OCI-LY7 (cell line): ENCODE data around the gene SLC2A13. TPM values are rescaled to one million over a fixed set of nuclear protein-coding genes. Genes with fewer than 3 reads are reported as not detected.

Experiments
- BruUV-seq: library from RNA; stranded (reverse); fragments of 400-500 nt; replicated peaks from 2 replicates; lab custom pipeline; 2021; lab: Mats Ljungman, UMichigan
- CTCF ChIA-PET: fragments of 300-600 bp; sonication (Branson Sonifier 250); formaldehyde crosslinking; loops from one replicate; lab custom pipeline; 2022; ENCODE audit warnings: antibody characterized with exemption; ENCODE audit not compliant: unreplicated experiment; lab: Charles Lee
- POLR2A ChIA-PET: fragments of 300-600 bp; sonication (Branson Sonifier 250); formaldehyde crosslinking; loops from one replicate; lab custom pipeline; 2022; ENCODE audit warnings: antibody characterized with exemption; lab: Charles Lee
- DNase-seq: peaks from one replicate; pipeline ENCODE4 v3.0.0-alpha.2; 2015; ENCODE audit warnings: low spot score
- H2AFZ ChIP-seq: fragments of 200-600 bp; sonication (generic), shearing (Covaris generic); 2 replicates; pipeline ENCODE4 v1.6.1; 2014; ENCODE audit warnings: mild to moderate bottlenecking, antibody characterized with exemption, low read length, moderate library complexity
- H3K27ac ChIP-seq: fragments of 200-600 bp; sonication (generic); 2 replicates; pipeline ENCODE4 v1.5.1; 2014; ENCODE audit warnings: mixed run types, low read depth, mild to moderate bottlenecking, moderate library complexity, low read length, inconsistent platforms; ENCODE audit not compliant: poor library complexity, severe bottlenecking
- H3K36me3 ChIP-seq: fragments of 200-600 bp; sonication (generic); 2 replicates; pipeline ENCODE4 v1.6.1; 2014; ENCODE audit warnings: mild to moderate bottlenecking, antibody characterized with exemption, low read length, moderate library complexity, mixed read lengths; ENCODE audit not compliant: insufficient read depth
- H3K4me1 ChIP-seq: fragments of 200-600 bp; sonication (generic); 2 replicates; pipeline ENCODE4 v1.5.1; 2014; ENCODE audit warnings: mild to moderate bottlenecking, low read length; ENCODE audit not compliant: insufficient read depth, poor library complexity, severe bottlenecking
- H3K4me2 ChIP-seq: fragments of 200-600 bp; sonication (generic); 2 replicates; pipeline ENCODE4 v1.6.1; 2014; ENCODE audit warnings: mild to moderate bottlenecking, low read length
- H3K4me3 ChIP-seq: fragments of 200-600 bp; sonication (generic); 2 replicates; pipeline ENCODE4 v1.5.1; 2014; ENCODE audit warnings: mild to moderate bottlenecking, low read depth, low read length; ENCODE audit not compliant: poor library complexity, severe bottlenecking
- H3K79me2 ChIP-seq: fragments of 200-600 bp; sonication (generic); 2 replicates; pipeline ENCODE4 v1.6.1; 2016; ENCODE audit warnings: low read depth, mild to moderate bottlenecking, low read length, moderate library complexity, mixed read lengths; ENCODE audit not compliant: insufficient read depth
- H3K9me2 ChIP-seq: fragments of 200-600 bp; sonication (generic); 2 replicates; pipeline ENCODE4 v1.6.1; 2016; ENCODE audit warnings: mild to moderate bottlenecking, low read length, mixed read lengths; ENCODE audit not compliant: insufficient read depth
- H3K9me3 ChIP-seq: fragments of 200-600 bp; sonication (generic); 2 replicates; pipeline ENCODE4 v1.6.1; 2014; ENCODE audit warnings: mild to moderate bottlenecking, mixed run types, low read length, mixed read lengths
- H4K20me1 ChIP-seq: fragments of 200-600 bp; sonication (generic); 2 replicates; pipeline ENCODE4 v1.6.1; 2014; ENCODE audit warnings: mild to moderate bottlenecking, antibody characterized with exemption, low read length, moderate library complexity, mixed read lengths; ENCODE audit not compliant: insufficient read depth
- EZH2phosphoT487 ChIP-seq: fragments of 200-600 bp; sonication (generic); IDR thresholded peaks from 2 replicates; pipeline ENCODE4 v1.6.1; 2018; ENCODE audit warnings: low read depth, borderline replicate concordance, mild to moderate bottlenecking, mixed run types, antibody characterized with exemption, low read length, moderate library complexity, mixed read lengths
- intact Hi-C: fragments of 100-400 bp; cut with micrococcal nuclease; formaldehyde crosslinking; loops from one replicate; pipeline ENCODE4 v1.10.0; 2022; ENCODE audit not compliant: unreplicated experiment
- total RNA-seq, 2 experiments: library from RNA; depleted of rRNA in 1 of 2; stranded (reverse); fragments of >200 nt in 1 of 2; shearing (Covaris generic) in 1 of 2; gene quantifications; 2 replicates each; pipeline ENCODE4 v1.2.3, GENCODE V29; 2014 to 2022
- TF ChIP-seq, protein P1 (sequence below): fragments of 200-600 bp; sonication (generic); conservative IDR thresholded peaks from 2 replicates; pipeline ENCODE4 v1.5.1; 2014; ENCODE audit warnings: mild to moderate bottlenecking, antibody characterized with exemption, low read length, moderate library complexity, mixed read lengths

SLC2A13 gene
- total RNA-seq, 2 experiments from 2014 or later: 12.4 to 16.5 TPM

DNA sequence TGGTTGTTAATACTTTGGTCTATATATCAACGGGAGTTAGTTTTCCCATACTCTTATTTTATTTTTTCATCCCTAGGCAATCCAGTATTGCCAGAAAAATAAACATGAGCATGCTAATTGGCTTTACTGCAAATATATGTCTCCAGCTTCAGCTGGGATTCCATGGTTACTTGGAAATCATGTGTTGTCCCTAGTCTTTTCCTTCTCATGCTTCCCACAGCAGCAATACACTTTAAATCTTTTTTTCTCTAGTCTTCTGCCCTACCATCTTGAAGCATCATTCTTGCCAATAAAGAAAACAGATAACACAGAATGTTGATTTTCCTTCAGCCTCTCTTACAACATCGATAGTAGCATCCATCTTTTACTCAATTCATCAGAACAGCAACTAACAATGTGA is 60.2 kb downstream of the SLC2A13 start:
- Histone ChIP-seq H3K4me2 (no peak overlapping the region), H3K79me2 (no peaks in the 10 kb centered on the region), H2AFZ (no peak overlapping the region), H3K36me3 (peaks cover 7% of the 10 kb centered on the region; the same call in 1 of the 2 replicates), H3K4me1 (peaks cover 51% of the 10 kb centered on the region), H3K27ac (no peak overlapping the region), H3K9me2 (no peaks in the 10 kb centered on the region), H3K9me3 (no peaks in the 10 kb centered on the region), H4K20me1 (no peaks in the 10 kb centered on the region), H3K4me3 (no peak overlapping the region)
- intact Hi-C loops: loop anchor here (5.0 kb wide), 1 partner anchor 182 kb away; no protein-coding TSS in a partner anchor
- BruUV-seq: no TSS peak
- ChIA-PET CTCF (no interaction called here), POLR2A (interaction anchor here (0.6 kb wide), 1 partner anchor 16 kb away, joined by 3 read pairs; no protein-coding TSS in a partner anchor)
- no peak for TF ChIP-seq EZH2phosphoT487
- TF ChIP-seq, protein P1, sequence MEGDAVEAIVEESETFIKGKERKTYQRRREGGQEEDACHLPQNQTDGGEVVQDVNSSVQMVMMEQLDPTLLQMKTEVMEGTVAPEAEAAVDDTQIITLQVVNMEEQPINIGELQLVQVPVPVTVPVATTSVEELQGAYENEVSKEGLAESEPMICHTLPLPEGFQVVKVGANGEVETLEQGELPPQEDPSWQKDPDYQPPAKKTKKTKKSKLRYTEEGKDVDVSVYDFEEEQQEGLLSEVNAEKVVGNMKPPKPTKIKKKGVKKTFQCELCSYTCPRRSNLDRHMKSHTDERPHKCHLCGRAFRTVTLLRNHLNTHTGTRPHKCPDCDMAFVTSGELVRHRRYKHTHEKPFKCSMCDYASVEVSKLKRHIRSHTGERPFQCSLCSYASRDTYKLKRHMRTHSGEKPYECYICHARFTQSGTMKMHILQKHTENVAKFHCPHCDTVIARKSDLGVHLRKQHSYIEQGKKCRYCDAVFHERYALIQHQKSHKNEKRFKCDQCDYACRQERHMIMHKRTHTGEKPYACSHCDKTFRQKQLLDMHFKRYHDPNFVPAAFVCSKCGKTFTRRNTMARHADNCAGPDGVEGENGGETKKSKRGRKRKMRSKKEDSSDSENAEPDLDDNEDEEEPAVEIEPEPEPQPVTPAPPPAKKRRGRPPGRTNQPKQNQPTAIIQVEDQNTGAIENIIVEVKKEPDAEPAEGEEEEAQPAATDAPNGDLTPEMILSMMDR: no peak
- no peak for DNase-seq

DNA sequence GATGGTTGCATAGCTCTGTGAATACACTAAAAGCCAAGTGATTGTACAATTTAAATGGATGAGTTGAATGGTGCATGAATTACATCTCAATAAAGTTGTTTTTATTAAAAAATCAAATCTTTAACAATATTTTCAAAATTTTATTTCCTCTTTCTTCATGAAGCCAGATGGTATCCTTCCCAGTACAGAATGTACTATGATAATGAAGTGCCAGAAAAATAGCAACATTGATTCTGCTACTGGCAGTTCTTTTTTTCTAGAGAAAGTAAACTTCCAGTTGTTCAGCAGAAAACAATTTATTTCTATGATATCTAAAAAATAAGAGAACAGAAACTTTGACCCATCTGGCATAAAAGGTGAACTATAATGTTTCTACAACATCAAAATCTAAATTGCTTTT is 61.5 kb downstream of the SLC2A13 start:
- BruUV-seq: no TSS peak
- Histone ChIP-seq H3K79me2 (no peaks in the 10 kb centered on the region), H2AFZ (no peak overlapping the region), H3K9me2 (no peaks in the 10 kb centered on the region), H3K27ac (no peak overlapping the region), H3K4me1 (peaks cover 38% of the 10 kb centered on the region), H3K4me2 (no peak overlapping the region), H3K36me3 (peaks cover 7% of the 10 kb centered on the region; the same call in 1 of the 2 replicates), H3K4me3 (no peak overlapping the region), H4K20me1 (no peaks in the 10 kb centered on the region), H3K9me3 (no peaks in the 10 kb centered on the region)
- ChIA-PET CTCF (no interaction called here), POLR2A (interaction anchor here (0.8 kb wide), 1 partner anchor 11 kb away, joined by 3 read pairs; no protein-coding TSS in a partner anchor)
- TF ChIP-seq, protein P1: no peak
- TF ChIP-seq EZH2phosphoT487: no peak
- DNase-seq: no peak
- intact Hi-C loops: no loop called here

GRCh38 chr12:40039598-40039997 is 66.3 kb downstream of the SLC2A13 start:
- CTCF ChIA-PET: no interaction called here

More at GRCh38 chr12:40039598-40039997, 66.3 kb downstream of the SLC2A13 start:
- Histone ChIP-seq H2AFZ (no peak overlapping the region), H3K9me3 (no peaks in the 10 kb centered on the region), H3K4me2 (no peak overlapping the region), H4K20me1 (no peaks in the 10 kb centered on the region), H3K36me3 (no peaks in the 10 kb centered on the region), H3K9me2 (no peaks in the 10 kb centered on the region), H3K27ac (no peak overlapping the region), H3K4me1 (peaks cover 2% of the 10 kb centered on the region), H3K79me2 (no peaks in the 10 kb centered on the region), H3K4me3 (no peak overlapping the region)
- DNase-seq: no peak
- no TSS peak for BruUV-seq
- POLR2A ChIA-PET: interaction anchor here (0.7 to 1.5 kb wide), 2 partner anchors 9 to 84 kb away, joined by 3 to 6 read pairs; no protein-coding TSS in a partner anchor
- TF ChIP-seq, protein P1: no peak
- TF ChIP-seq EZH2phosphoT487: no peak
- intact Hi-C loops: no loop called here
